Activated CD4-positive, alpha-beta T cell treated with anti-CD3 and anti-CD28 coated beads, Interleukin-2, amount 10 ng/mL, durations not matched to agents 24 days and 14 days (primary cell): Measurements from ENCODE around the gene MYF6. TPM values are rescaled to one million over a fixed set of nuclear protein-coding genes. Genes with fewer than 3 reads are reported as not detected.
"Not testable (repeated sequence)": the region's sequence is repeated elsewhere in the genome, so short reads cannot be mapped to it uniquely, and the experiment has no call there.

Experiments
- DNase-seq: peaks from one replicate; pipeline ENCODE4 v3.0.0; 2022
- H3K27ac Mint-ChIP-seq: one replicate; pipeline ENCODE4 v1.8.0; 2022; ENCODE audit warnings: mild to moderate bottlenecking, mixed read lengths
- H3K27me3 Mint-ChIP-seq: one replicate; pipeline ENCODE4 v1.8.0; 2022; ENCODE audit warnings: mixed read lengths
- H3K36me3 Mint-ChIP-seq: one replicate; pipeline ENCODE4 v1.8.0; 2022; ENCODE audit warnings: low read depth, mild to moderate bottlenecking, mixed read lengths
- H3K4me1 Mint-ChIP-seq: one replicate; pipeline ENCODE4 v1.8.0; 2021; ENCODE audit warnings: mixed read lengths
- H3K4me3 Mint-ChIP-seq: one replicate; pipeline ENCODE4 v1.8.0; 2022; ENCODE audit warnings: mild to moderate bottlenecking, moderate library complexity, mixed read lengths
- H3K9me3 Mint-ChIP-seq: one replicate; pipeline ENCODE4 v1.8.0; 2021; ENCODE audit warnings: mixed read lengths
- intact Hi-C: fragments of 100-400 bp; cut with micrococcal nuclease; formaldehyde crosslinking; loops from one replicate; pipeline ENCODE4 v1.15.1; 2023
- total RNA-seq: library from RNA; stranded (reverse); gene quantifications from 2 replicates; pipeline ENCODE4 v1.2.3, GENCODE V29; 2022

Gene MYF6
- not detected in 2 replicates for total RNA-seq

- H3K4me3 Mint-ChIP-seq, result no peak within 1 kb of the TSS
- H3K36me3 Mint-ChIP-seq, result no peaks in the 10 kb centered on the region
- intact Hi-C loops, result no loop called here
- no peak for DNase-seq
- H3K27ac Mint-ChIP-seq, result no peak within 1 kb of the TSS
- H3K4me1 Mint-ChIP-seq, result peaks cover 1% of the 10 kb centered on the region
- H3K9me3 Mint-ChIP-seq, result no peaks in the 10 kb centered on the region
- H3K27me3 Mint-ChIP-seq, result peaks cover 34% of the 10 kb centered on the region
These were observed at the start of gene MYF6 for GRCh38 chr12:80707126-80707829. Gene MYF6 (plus strand): TSS chr12:80707634. CDS start chr12:80707720, 86 bp downstream.

- Mint-ChIP-seq H3K4me1 (no peaks in the 10 kb centered on the region), H3K9me3 (no peaks in the 10 kb centered on the region), H3K4me3 (no peak overlapping the region), H3K36me3 (no peaks in the 10 kb centered on the region), H3K27me3 (no peaks in the 10 kb centered on the region), H3K27ac (no peak overlapping the region)
- intact Hi-C loops, result no loop called here
- DNase-seq, result no peak
These were observed 47.8 kb upstream of the MYF6 start for GRCh38 chr12:80659512-80660063.

- no peak for DNase-seq
- Mint-ChIP-seq H3K27ac (no peak overlapping the region), H3K27me3 (no peaks in the 10 kb centered on the region), H3K4me3 (no peak overlapping the region), H3K9me3 (no peaks in the 10 kb centered on the region), H3K36me3 (no peaks in the 10 kb centered on the region), H3K4me1 (no peaks in the 10 kb centered on the region)
- intact Hi-C loops, result no loop called here
These were observed 44.8 kb upstream of the MYF6 start for GRCh38 chr12:80662586-80662985.

GRCh38 chr12:80670214-80670613 lies 37.2 kb upstream of the MYF6 start:
- intact Hi-C loops, result no loop called here
- H3K4me1 Mint-ChIP-seq, result no peaks in the 10 kb centered on the region
- DNase-seq, result no peak
- no peaks in the 10 kb centered on the region for H3K27me3 Mint-ChIP-seq
- H3K36me3 Mint-ChIP-seq, result no peaks in the 10 kb centered on the region
- H3K9me3 Mint-ChIP-seq, result no peaks in the 10 kb centered on the region
- H3K4me3 Mint-ChIP-seq, result no peak overlapping the region
- no peak overlapping the region for H3K27ac Mint-ChIP-seq

GRCh38 chr12:80676042-80676636 lies 31.3 kb upstream of the MYF6 start:
- H3K4me1 Mint-ChIP-seq, H3K9me3 Mint-ChIP-seq, H3K4me3 Mint-ChIP-seq, DNase-seq, intact Hi-C loops, H3K36me3 Mint-ChIP-seq, H3K27ac Mint-ChIP-seq, H3K27me3 Mint-ChIP-seq: not testable (repeated sequence)

DNA sequence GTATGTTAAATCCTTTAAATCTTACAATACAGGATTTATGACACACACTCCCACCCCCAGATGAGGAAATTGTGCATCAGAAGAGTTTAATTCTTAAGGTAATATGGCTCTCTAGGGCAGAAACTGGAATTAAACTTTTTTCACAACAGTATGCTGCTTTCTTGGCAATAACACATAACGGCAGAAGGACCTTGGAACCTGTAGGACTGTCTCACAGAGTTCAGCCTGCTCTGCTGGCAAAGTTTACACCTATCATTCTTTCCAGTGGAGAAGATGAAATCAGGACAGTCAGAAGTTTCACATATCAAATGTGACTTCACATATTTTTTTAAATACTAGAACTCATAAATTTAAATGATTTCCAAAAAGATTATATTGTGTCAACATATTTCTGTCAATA lies 30.6 kb upstream of the MYF6 start:
- Mint-ChIP-seq H3K4me1 (no peaks in the 10 kb centered on the region), H3K27me3 (no peaks in the 10 kb centered on the region), H3K9me3 (no peaks in the 10 kb centered on the region), H3K36me3 (no peaks in the 10 kb centered on the region), H3K4me3 (no peak overlapping the region), H3K27ac (no peak overlapping the region)
- no peak for DNase-seq
- intact Hi-C loops, result no loop called here

- Mint-ChIP-seq H3K9me3 (no peaks in the 10 kb centered on the region), H3K36me3 (no peaks in the 10 kb centered on the region), H3K4me3 (no peak overlapping the region), H3K4me1 (no peaks in the 10 kb centered on the region), H3K27ac (no peak overlapping the region), H3K27me3 (no peaks in the 10 kb centered on the region)
- no peak for DNase-seq
- intact Hi-C loops, result no loop called here
These were observed 29.4 kb upstream of the MYF6 start for GRCh38 chr12:80677994-80678393.

GRCh38 chr12:80679346-80680131 lies 27.9 kb upstream of the MYF6 start:
- DNase-seq, result no peak
- Mint-ChIP-seq H3K9me3 (no peaks in the 10 kb centered on the region), H3K4me3 (no peak overlapping the region), H3K4me1 (no peaks in the 10 kb centered on the region), H3K36me3 (no peaks in the 10 kb centered on the region), H3K27ac (no peak overlapping the region), H3K27me3 (no peaks in the 10 kb centered on the region)
- intact Hi-C loops, result no loop called here

DNA sequence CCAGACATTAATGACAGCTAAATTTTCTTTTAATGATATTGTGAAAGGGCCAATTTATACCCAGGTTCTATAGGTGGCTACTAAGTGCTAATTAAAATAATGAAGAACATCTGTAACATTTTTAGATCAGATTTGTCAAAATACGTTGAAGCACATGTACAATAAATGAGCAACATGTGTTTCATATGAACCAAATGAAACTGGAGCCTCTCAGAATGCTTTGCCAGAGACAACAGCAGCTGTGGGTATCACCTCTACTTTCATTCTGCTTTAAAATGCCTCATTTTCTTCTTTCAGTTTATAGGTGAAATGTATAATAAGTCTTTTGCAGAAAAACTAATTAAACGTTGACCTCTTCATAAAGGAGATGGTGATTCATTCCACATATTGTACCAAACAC lies 26.1 kb upstream of the MYF6 start:
- Mint-ChIP-seq H3K9me3 (no peaks in the 10 kb centered on the region), H3K4me1 (no peaks in the 10 kb centered on the region), H3K27ac (no peak overlapping the region), H3K27me3 (no peaks in the 10 kb centered on the region), H3K4me3 (no peak overlapping the region), H3K36me3 (no peaks in the 10 kb centered on the region)
- intact Hi-C loops, result no loop called here
- no peak for DNase-seq

GRCh38 chr12:80681786-80682185 lies 25.6 kb upstream of the MYF6 start:
- no peak for DNase-seq
- Mint-ChIP-seq H3K4me1 (no peaks in the 10 kb centered on the region), H3K9me3 (no peaks in the 10 kb centered on the region), H3K4me3 (no peak overlapping the region), H3K27me3 (no peaks in the 10 kb centered on the region), H3K36me3 (no peaks in the 10 kb centered on the region), H3K27ac (no peak overlapping the region)
- intact Hi-C loops, result no loop called here

GRCh38 chr12:80684077-80684495 lies 23.3 kb upstream of the MYF6 start:
- DNase-seq, result no peak
- H3K27ac Mint-ChIP-seq, result no peak overlapping the region
- no peaks in the 10 kb centered on the region for H3K9me3 Mint-ChIP-seq
- H3K36me3 Mint-ChIP-seq, result no peaks in the 10 kb centered on the region
- H3K4me1 Mint-ChIP-seq, result no peaks in the 10 kb centered on the region
- no peak overlapping the region for H3K4me3 Mint-ChIP-seq
- H3K27me3 Mint-ChIP-seq, result no peaks in the 10 kb centered on the region
- intact Hi-C loops, result no loop called here

GRCh38 chr12:80690090-80690489 lies 17.3 kb upstream of the MYF6 start:
- Mint-ChIP-seq H3K9me3 (no peaks in the 10 kb centered on the region), H3K4me3 (no peak overlapping the region), H3K36me3 (no peaks in the 10 kb centered on the region), H3K27ac (no peak overlapping the region), H3K4me1 (no peaks in the 10 kb centered on the region), H3K27me3 (no peaks in the 10 kb centered on the region)
- DNase-seq, result no peak
- intact Hi-C loops, result no loop called here

DNA sequence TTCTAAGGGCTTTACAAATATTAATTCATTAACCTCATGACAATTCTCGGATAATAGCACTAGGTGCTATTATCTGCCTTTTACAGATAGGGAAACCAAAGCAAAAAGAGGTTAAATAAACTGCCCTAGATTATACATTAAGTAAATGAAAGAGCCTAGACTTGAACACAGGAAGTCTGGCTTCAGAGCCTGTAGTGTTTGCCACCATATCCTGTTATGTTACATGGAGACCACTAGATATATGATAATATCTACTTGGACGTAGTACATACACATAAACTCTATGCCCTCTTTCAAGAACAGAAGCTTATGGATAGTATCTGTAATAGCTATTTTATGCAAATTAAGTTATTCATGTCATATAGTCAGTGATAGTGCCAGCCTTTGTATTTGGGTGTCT lies 16.9 kb upstream of the MYF6 start:
- H3K4me3 Mint-ChIP-seq, result no peak overlapping the region
- intact Hi-C loops, result no loop called here
- no peak for DNase-seq
- H3K9me3 Mint-ChIP-seq, result no peaks in the 10 kb centered on the region
- H3K27ac Mint-ChIP-seq, result no peak overlapping the region
- H3K27me3 Mint-ChIP-seq, result no peaks in the 10 kb centered on the region
- H3K4me1 Mint-ChIP-seq, result no peaks in the 10 kb centered on the region
- H3K36me3 Mint-ChIP-seq, result no peaks in the 10 kb centered on the region

GRCh38 chr12:80692114-80692513 lies 15.3 kb upstream of the MYF6 start:
- intact Hi-C loops, result no loop called here
- Mint-ChIP-seq H3K4me1 (no peaks in the 10 kb centered on the region), H3K27me3 (no peaks in the 10 kb centered on the region), H3K36me3 (no peaks in the 10 kb centered on the region), H3K27ac (no peak overlapping the region), H3K9me3 (no peaks in the 10 kb centered on the region), H3K4me3 (no peak overlapping the region)
- no peak for DNase-seq
